Keratinocyte (primary cell): ENCODE measurements around the gene IQSEC3.
"Not testable (repeated sequence)": the region's sequence is repeated elsewhere in the genome, so short reads cannot be mapped to it uniquely, and the experiment has no call there.

Experiments
- CTCF ChIP-seq, 3 experiments: IDR thresholded peaks in 1 of 3; conservative IDR thresholded peaks in 1 of 3; optimal IDR thresholded peaks in 1 of 3; 2 replicates in 2 of 3; 3 replicates in 1 of 3; pipeline versions ENCODE3 to v1.5.1; 2011; ENCODE audit warnings: low read length in 3 of 3, mild to moderate bottlenecking in 3 of 3, moderate library complexity in 2 of 3, control low read depth in 1 of 3, inconsistent platforms in 1 of 3; ENCODE audit not compliant: insufficient read depth in 2 of 3; ENCODE audit errors: extremely low read depth in 1 of 3
- EZH2 ChIP-seq: IDR thresholded peaks from one replicate; pipeline ENCODE4 v1.6.1; 2012; ENCODE audit warnings: inconsistent platforms, mild to moderate bottlenecking, low read length, moderate library complexity

- not testable (repeated sequence) for TF ChIP-seq CTCF (optimal IDR thresholded peaks at IDR 0.05 in 1 of 3, IDR thresholded peaks at IDR 0.05 in 1 of 3, conservative IDR thresholded peaks at IDR 0.05 in 1 of 3; ENCODE audit: extremely low read depth in 1 of 3, insufficient read depth in 2 of 3, low read length in 3 of 3); EZH2
These were observed 26.9 kb upstream of the IQSEC3 start for GRCh38 chr12:39555-40265.
